Measurements from ENCODE around the gene KRT86.

- TF ChIP-seq CTCF (optimal IDR thresholded peaks at IDR 0.05 in 1 of 3, IDR thresholded peaks at IDR 0.05 in 1 of 3, conservative IDR thresholded peaks at IDR 0.05 in 1 of 3; ENCODE audit: extremely low read depth in 1 of 3, insufficient read depth in 2 of 3, low read length in 3 of 3) (no peak), EZH2 (IDR thresholded peaks at IDR 0.05; ENCODE audit: low read length) (no peak)
Measured at GRCh38 chr12:52259657-52260243, 14.7 kb upstream of the KRT86 start.

Measured in keratinocyte (primary cell).